ENCODE data around the gene REX1BD. TPM values are rescaled to one million over a fixed set of nuclear protein-coding genes. Genes with fewer than 3 reads are reported as not detected.
A peak's percentile ranks its signal among the peaks of the same experiment; 100 is the strongest.
"Not testable (repeated sequence)": the region's sequence is repeated elsewhere in the genome, so short reads cannot be mapped to it uniquely, and the experiment has no call there.

Gene REX1BD
- total RNA-seq, 1 donor from 2014 or later: 54.3 TPM

DNA sequence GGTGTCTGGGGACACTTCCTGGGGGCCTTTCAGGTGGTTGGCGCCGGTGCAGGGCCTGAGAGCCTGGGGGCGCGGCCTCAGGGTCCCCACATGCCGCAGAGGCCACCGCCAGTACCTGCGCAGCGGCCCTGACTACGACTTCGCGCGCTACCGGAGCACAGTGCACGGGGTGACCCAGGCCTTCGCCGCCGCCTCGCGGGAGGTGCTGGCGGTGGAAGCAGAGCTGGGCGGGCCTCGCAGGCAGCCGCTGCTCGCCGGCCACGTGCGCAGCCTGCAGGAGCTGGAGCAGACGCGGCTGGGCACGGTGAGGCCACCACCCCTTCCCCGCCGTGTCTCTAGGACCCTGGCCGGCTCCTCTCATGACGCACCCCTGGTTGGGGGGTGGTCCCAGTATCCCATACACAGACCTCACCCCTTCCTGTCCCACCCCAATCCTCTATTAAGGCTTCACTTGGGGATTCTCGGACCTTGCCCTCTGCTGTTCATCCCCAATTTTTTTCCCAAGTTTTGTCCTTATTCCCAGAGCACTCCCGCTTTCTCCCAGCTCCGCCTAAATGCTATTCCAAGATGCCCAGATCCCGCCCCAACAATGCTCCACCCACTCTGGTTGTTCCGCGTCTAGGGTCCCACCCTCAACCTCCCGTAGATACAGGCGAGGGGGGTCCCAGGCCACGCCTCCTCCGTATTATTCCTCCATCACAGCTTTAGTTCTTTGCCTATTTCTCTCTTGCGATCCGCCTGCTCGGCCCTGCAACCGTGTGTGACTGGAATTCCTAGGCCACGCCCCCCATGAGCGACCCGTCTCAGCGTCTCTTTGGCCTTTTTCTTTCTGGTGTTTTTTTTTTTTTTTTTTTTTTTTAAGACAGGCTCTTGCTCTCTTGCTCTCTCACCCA, 1.0 kb downstream of the REX1BD start:
- Mint-ChIP-seq H3K27ac (ENCODE audit: unreplicated experiment) (peak overlapping the region; percentile 93), H3K4me1 (ENCODE audit: low read depth, unreplicated experiment) (peaks cover 8% of the 10 kb centered on the region), H3K27me3 (ENCODE audit: unreplicated experiment) (peaks cover 9% of the 10 kb centered on the region), H3K36me3 (ENCODE audit: unreplicated experiment) (no peaks in the 10 kb centered on the region), H3K9me3 (ENCODE audit: unreplicated experiment) (peaks cover 24% of the 10 kb centered on the region), H3K4me3 (ENCODE audit: unreplicated experiment) (peak overlapping the region; percentile 96)
- TF ChIP-seq, protein P1, sequence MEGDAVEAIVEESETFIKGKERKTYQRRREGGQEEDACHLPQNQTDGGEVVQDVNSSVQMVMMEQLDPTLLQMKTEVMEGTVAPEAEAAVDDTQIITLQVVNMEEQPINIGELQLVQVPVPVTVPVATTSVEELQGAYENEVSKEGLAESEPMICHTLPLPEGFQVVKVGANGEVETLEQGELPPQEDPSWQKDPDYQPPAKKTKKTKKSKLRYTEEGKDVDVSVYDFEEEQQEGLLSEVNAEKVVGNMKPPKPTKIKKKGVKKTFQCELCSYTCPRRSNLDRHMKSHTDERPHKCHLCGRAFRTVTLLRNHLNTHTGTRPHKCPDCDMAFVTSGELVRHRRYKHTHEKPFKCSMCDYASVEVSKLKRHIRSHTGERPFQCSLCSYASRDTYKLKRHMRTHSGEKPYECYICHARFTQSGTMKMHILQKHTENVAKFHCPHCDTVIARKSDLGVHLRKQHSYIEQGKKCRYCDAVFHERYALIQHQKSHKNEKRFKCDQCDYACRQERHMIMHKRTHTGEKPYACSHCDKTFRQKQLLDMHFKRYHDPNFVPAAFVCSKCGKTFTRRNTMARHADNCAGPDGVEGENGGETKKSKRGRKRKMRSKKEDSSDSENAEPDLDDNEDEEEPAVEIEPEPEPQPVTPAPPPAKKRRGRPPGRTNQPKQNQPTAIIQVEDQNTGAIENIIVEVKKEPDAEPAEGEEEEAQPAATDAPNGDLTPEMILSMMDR (IDR thresholded peaks at IDR 0.05; ENCODE audit: partially characterized antibody, unreplicated experiment): no peak
- peak; percentile 85 for DNase-seq

GRCh38 chr19:18590273-18591272, 2.0 kb downstream of the REX1BD start:
- Mint-ChIP-seq H3K27ac (ENCODE audit: unreplicated experiment) (peak overlapping the region; percentile 93), H3K36me3 (ENCODE audit: unreplicated experiment) (no peaks in the 10 kb centered on the region), H3K27me3 (ENCODE audit: unreplicated experiment) (peaks cover 12% of the 10 kb centered on the region), H3K9me3 (ENCODE audit: unreplicated experiment) (peaks cover 22% of the 10 kb centered on the region), H3K4me1 (ENCODE audit: low read depth, unreplicated experiment) (peaks cover 10% of the 10 kb centered on the region), H3K4me3 (ENCODE audit: unreplicated experiment) (peak overlapping the region; percentile 96)
- peak; percentile 97 for DNase-seq
- TF ChIP-seq, protein P1 (IDR thresholded peaks at IDR 0.05; ENCODE audit: partially characterized antibody, unreplicated experiment): peak; percentile 81

DNA sequence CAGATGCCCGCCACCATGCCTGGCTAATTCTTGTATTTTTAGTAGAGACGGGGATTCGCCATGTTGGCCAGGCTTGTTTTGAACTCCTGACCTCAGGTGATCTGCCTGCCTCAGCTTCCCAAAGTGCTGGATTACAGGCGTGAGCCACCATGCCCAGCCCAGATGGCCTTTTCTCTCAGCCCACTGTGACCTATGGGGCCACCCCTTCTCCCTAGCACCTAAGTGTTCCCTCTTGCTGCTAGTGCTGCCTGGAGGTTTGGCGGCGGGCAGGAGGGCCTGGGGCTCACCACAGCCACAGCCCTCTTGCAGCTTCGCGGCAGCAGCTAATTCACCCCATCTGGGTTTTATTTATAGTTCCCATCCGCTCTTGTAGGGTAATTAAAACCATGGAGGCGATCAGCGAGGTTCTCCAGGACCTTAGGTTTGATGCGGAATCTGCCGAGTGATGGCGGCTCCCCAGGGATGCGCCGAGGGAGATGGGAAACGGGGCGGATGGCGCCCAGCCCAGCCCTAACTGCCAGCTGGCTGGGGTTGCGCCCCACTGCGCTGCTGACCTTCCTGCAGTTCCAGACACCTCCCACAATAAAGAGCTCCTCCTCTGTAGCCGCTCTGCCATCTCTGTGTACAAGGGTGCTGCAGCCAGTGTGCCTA, 3.3 kb downstream of the REX1BD start:
- H3K4me3 Mint-ChIP-seq (ENCODE audit: unreplicated experiment): no peak overlapping the region

DNA sequence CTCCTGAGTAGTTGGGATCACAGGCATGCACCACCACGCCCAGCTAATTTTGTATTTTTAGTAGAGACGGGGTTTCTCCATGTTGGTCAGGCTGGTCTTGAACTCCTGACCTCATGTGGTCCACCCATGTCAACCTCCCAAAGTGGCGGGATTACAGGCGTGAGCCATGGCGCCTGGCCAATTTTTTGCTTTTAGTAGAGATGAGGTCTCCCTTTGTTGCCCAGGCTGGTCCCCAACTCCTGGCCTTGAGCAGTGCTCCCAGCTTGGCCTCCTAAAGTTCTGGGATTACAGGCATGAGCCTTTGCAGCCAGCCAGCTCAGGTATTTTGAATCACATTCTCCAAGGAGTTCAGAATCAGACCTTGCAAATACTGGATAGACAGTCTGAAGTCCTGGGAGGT, 4.1 kb downstream of the REX1BD start:
- not testable (repeated sequence) for H3K36me3 Mint-ChIP-seq (ENCODE audit: unreplicated experiment); DNase-seq; H3K4me3 Mint-ChIP-seq (ENCODE audit: unreplicated experiment); H3K4me1 Mint-ChIP-seq (ENCODE audit: low read depth, unreplicated experiment); H3K27ac Mint-ChIP-seq (ENCODE audit: unreplicated experiment)
- Mint-ChIP-seq H3K9me3 (ENCODE audit: unreplicated experiment) (peaks cover 27% of the 10 kb centered on the region), H3K27me3 (ENCODE audit: unreplicated experiment) (peaks cover 17% of the 10 kb centered on the region)

More for the DNA sequence above, 3.3 kb downstream of the REX1BD start:
- DNase-seq: no peak
- TF ChIP-seq, protein P1 (IDR thresholded peaks at IDR 0.05; ENCODE audit: partially characterized antibody, unreplicated experiment): no peak
- no peaks in the 10 kb centered on the region for H3K36me3 Mint-ChIP-seq (ENCODE audit: unreplicated experiment)
- H3K27me3 Mint-ChIP-seq (ENCODE audit: unreplicated experiment): peaks cover 17% of the 10 kb centered on the region
- peaks cover 29% of the 10 kb centered on the region for H3K9me3 Mint-ChIP-seq (ENCODE audit: unreplicated experiment)
- peaks cover 10% of the 10 kb centered on the region for H3K4me1 Mint-ChIP-seq (ENCODE audit: low read depth, unreplicated experiment)
- H3K27ac Mint-ChIP-seq (ENCODE audit: unreplicated experiment): no peak overlapping the region

Data from glutamatergic neuron (in vitro differentiated cells).